CD4-positive, alpha-beta T cell treated with Interleukin-6 at 100 ng/mL for 8 hours (primary cell): ENCODE data around the gene RALGPS1.

ENCODE experiments used
- DNase-seq: peaks from one replicate; pipeline ENCODE4 v3.0.0-alpha.2; 2020; ENCODE audit warnings: mixed read lengths, low spot score

RALGPS1 gene

GRCh38 chr9:127053960-127054359 is 139.4 kb downstream of the RALGPS1 start:
- no peak for DNase-seq

GRCh38 chr9:127055745-127056402 is 141.3 kb downstream of the RALGPS1 start:
- DNase-seq: no peak

GRCh38 chr9:127056446-127056845 is 141.9 kb downstream of the RALGPS1 start:
- no peak for DNase-seq

GRCh38 chr9:127058011-127058644 is 143.5 kb downstream of the RALGPS1 start:
- no peak for DNase-seq

GRCh38 chr9:127058645-127059021 is 144.1 kb downstream of the RALGPS1 start:
- no peak for DNase-seq

GRCh38 chr9:127059030-127059429 is 144.4 kb downstream of the RALGPS1 start:
- DNase-seq: no peak

- DNase-seq: no peak
Measured at GRCh38 chr9:127059765-127060361, 145.3 kb downstream of the RALGPS1 start.

GRCh38 chr9:127061411-127061810 is 146.8 kb downstream of the RALGPS1 start:
- DNase-seq: no peak

GRCh38 chr9:127064335-127064734 is 149.8 kb downstream of the RALGPS1 start:
- DNase-seq: no peak

- DNase-seq: no peak
Measured at GRCh38 chr9:127065592-127065991, 151.0 kb downstream of the RALGPS1 start.

- DNase-seq: no peak
Measured at GRCh38 chr9:127066060-127066850, 151.7 kb downstream of the RALGPS1 start.

GRCh38 chr9:127066851-127067136 is 152.2 kb downstream of the RALGPS1 start:
- DNase-seq: no peak

- DNase-seq: no peak
Measured at GRCh38 chr9:127067603-127068220, 153.1 kb downstream of the RALGPS1 start.

- no peak for DNase-seq
Measured at GRCh38 chr9:127074561-127075548, 160.3 kb downstream of the RALGPS1 start.

GRCh38 chr9:127075624-127076372 is 161.2 kb downstream of the RALGPS1 start:
- no peak for DNase-seq

GRCh38 chr9:127076860-127077643 is 162.5 kb downstream of the RALGPS1 start:
- DNase-seq: no peak

GRCh38 chr9:127077644-127077946 is 163.0 kb downstream of the RALGPS1 start:
- no peak for DNase-seq

GRCh38 chr9:127078336-127078735 is 163.8 kb downstream of the RALGPS1 start:
- DNase-seq: no peak

GRCh38 chr9:127078988-127079387 is 164.4 kb downstream of the RALGPS1 start:
- DNase-seq: no peak
